B cell (primary cell): ENCODE measurements around the gene PTN. TPM values are rescaled to one million over a fixed set of nuclear protein-coding genes. Genes with fewer than 3 reads are reported as not detected.

Source experiments
- ATAC-seq: fragments of 200-7000 bp; cut with Tn5 transposase; one replicate; pipeline ENCODE4 v1.10.0; 2021; ENCODE audit warnings: low read depth, mild to moderate bottlenecking, moderate number of reproducible peaks, moderate library complexity
- CTCF ChIA-PET: fragments of 350-600 bp; sonication (Branson Sonifier 250); formaldehyde crosslinking; loops from one replicate; lab custom pipeline; 2021; ENCODE audit warnings: antibody characterized with exemption, inconsistent platforms; lab: Charles Lee
- POLR2A ChIA-PET: fragments of 350-600 bp; sonication (Branson Sonifier 250); formaldehyde crosslinking; loops from one replicate; lab custom pipeline; 2021; ENCODE audit warnings: antibody characterized with exemption; lab: Charles Lee
- DNase-seq: peaks from one replicate; pipeline ENCODE4 v3.0.0; 2013
- H2AFZ ChIP-seq: 2 replicates; pipeline ENCODE4 v1.6.1; 2012; ENCODE audit warnings: mild to moderate bottlenecking, low read depth, low read length; ENCODE audit not compliant: insufficient read depth, poor library complexity, severe bottlenecking
- H3K27ac ChIP-seq, 2 donors: 1 replicate in 1 of 2; 2 replicates in 1 of 2; pipeline ENCODE4 v1.5.1; 2012 to 2013; ENCODE audit warnings: low read length in 2 of 2, mild to moderate bottlenecking in 2 of 2, moderate library complexity in 1 of 2
- H3K27me3 ChIP-seq, 4 experiments: fragments of 200-600 bp in 1 of 4; sonication (generic) in 1 of 4; replicated peaks in 1 of 4; 1 replicate in 2 of 4; 2 replicates in 2 of 4; pipeline versions ENCODE4 v1.6.1 to v1.7.0; 2013 to 2016; ENCODE audit warnings: low read length in 3 of 4, mild to moderate bottlenecking in 2 of 4, mixed read lengths in 1 of 4, moderate library complexity in 1 of 4; ENCODE audit not compliant: insufficient read depth in 4 of 4, control insufficient read depth in 3 of 4; ENCODE audit errors: control extremely low read depth in 1 of 4
- H3K36me3 ChIP-seq, 2 experiments: replicated peaks in 1 of 2; 1 replicate in 1 of 2; 2 replicates in 1 of 2; pipeline versions ENCODE4 v1.6.1 to v1.7.1; 2013; ENCODE audit warnings: low read length in 1 of 2; ENCODE audit not compliant: insufficient read depth in 2 of 2, control insufficient read depth in 1 of 2; ENCODE audit errors: control extremely low read depth in 1 of 2, extremely low read depth in 1 of 2
- H3K4me1 ChIP-seq, 2 donors: fragments of 200-600 bp in 1 of 2; sonication (generic) in 1 of 2; 1 replicate in 1 of 2; 2 replicates in 1 of 2; pipeline versions ENCODE4 v1.5.1 to v1.6.1; 2013 to 2017; ENCODE audit warnings: low read length in 2 of 2; ENCODE audit not compliant: control insufficient read depth in 2 of 2, insufficient read depth in 2 of 2
- H3K4me2 ChIP-seq: replicated peaks from 2 replicates; pipeline ENCODE3; 2012; ENCODE audit warnings: mild to moderate bottlenecking, low read depth, low read length; ENCODE audit not compliant: poor library complexity, severe bottlenecking
- H3K4me3 ChIP-seq, 5 experiments: fragments of 200-600 bp in 1 of 5; sonication (generic) in 1 of 5; 1 replicate in 3 of 5; 2 replicates in 2 of 5; pipeline versions ENCODE4 v1.5.1 to v1.7.0; 2011 to 2016; ENCODE audit warnings: low read length in 4 of 5, mild to moderate bottlenecking in 4 of 5, low read depth in 2 of 5, control low read depth in 1 of 5, moderate library complexity in 1 of 5; ENCODE audit not compliant: insufficient read depth in 1 of 5; ENCODE audit errors: control extremely low read depth in 1 of 5, extremely low read depth in 1 of 5
- H3K79me2 ChIP-seq: fragments of 200-600 bp; sonication (generic); one replicate; pipeline ENCODE4 v1.6.0; 2016; ENCODE audit warnings: low read length; ENCODE audit not compliant: control insufficient read depth, insufficient read depth
- H3K9ac ChIP-seq: fragments of 200-600 bp; sonication (generic); 2 replicates; pipeline ENCODE4 v1.6.1; 2017; ENCODE audit warnings: mild to moderate bottlenecking, low read length, moderate library complexity
- H3K9me3 ChIP-seq, 3 donors: one replicate each; pipeline versions ENCODE4 v1.6.1 to v1.7.1; 2013; ENCODE audit warnings: low read length in 2 of 3; ENCODE audit not compliant: control insufficient read depth in 2 of 3, insufficient read depth in 1 of 3; ENCODE audit errors: control extremely low read depth in 1 of 3
- H4K20me1 ChIP-seq: 2 replicates; pipeline ENCODE4 v1.6.0; 2012; ENCODE audit warnings: mild to moderate bottlenecking, low read length; ENCODE audit not compliant: insufficient read depth, control insufficient read depth, poor library complexity, severe bottlenecking
- H3K27ac Mint-ChIP-seq: one replicate; pipeline ENCODE4 v1.8.0; 2021; ENCODE audit warnings: mixed read lengths
- H3K27me3 Mint-ChIP-seq: one replicate; pipeline ENCODE4 v1.8.0; 2021; ENCODE audit warnings: mixed read lengths
- H3K4me1 Mint-ChIP-seq: one replicate; pipeline ENCODE4 v1.8.0; 2021; ENCODE audit warnings: mixed read lengths
- H3K4me3 Mint-ChIP-seq: one replicate; pipeline ENCODE4 v1.8.0; 2021; ENCODE audit warnings: mixed read lengths
- H3K9me3 Mint-ChIP-seq: one replicate; pipeline ENCODE4 v1.8.0; 2022; ENCODE audit warnings: mixed read lengths; ENCODE audit not compliant: insufficient read depth
- CTCF ChIP-seq: fragments of 200-600 bp; IDR thresholded peaks from one replicate; pipeline ENCODE4 v1.8.0; 2022; ENCODE audit warnings: antibody characterized with exemption, mild to moderate bottlenecking
- EZH2 ChIP-seq: IDR thresholded peaks from 2 replicates; pipeline ENCODE4 v1.6.1; 2012; ENCODE audit warnings: borderline replicate concordance, low read depth, mild to moderate bottlenecking, moderate library complexity, low read length; ENCODE audit not compliant: insufficient read depth, poor library complexity, severe bottlenecking
- WGBS: methylation state at CpG from one replicate; pipeline ENCODE4 v1.1.5; 2013; ENCODE audit warnings: missing lambda C conversion rate; ENCODE audit not compliant: insufficient coverage; 5-methylcytosine and 5-hydroxymethylcytosine counted together
- intact Hi-C: fragments of 100-400 bp; cut with micrococcal nuclease; formaldehyde crosslinking; loops from one replicate; pipeline ENCODE4 v1.10.0; 2022
- polyA plus RNA-seq: library from polyadenylated mRNA; depleted of rRNA; stranded (reverse); fragments of >200 nt; gene quantifications from 2 replicates; pipeline ENCODE4 v1.2.3, GENCODE V29; 2012
- total RNA-seq, 2 donors: library from RNA; stranded (reverse); fragments of 120-200 nt in 1 of 2; gene quantifications; 1 replicate in 1 of 2; 2 replicates in 1 of 2; pipeline versions ENCODE4 v1.2.3 to v1.2.4, GENCODE V29; 2013 to 2022

Gene PTN
- total and polyA plus RNA-seq, 2 donors (not counting 1 experiment from before 2014, with no cell fraction given): not detected

DNA sequence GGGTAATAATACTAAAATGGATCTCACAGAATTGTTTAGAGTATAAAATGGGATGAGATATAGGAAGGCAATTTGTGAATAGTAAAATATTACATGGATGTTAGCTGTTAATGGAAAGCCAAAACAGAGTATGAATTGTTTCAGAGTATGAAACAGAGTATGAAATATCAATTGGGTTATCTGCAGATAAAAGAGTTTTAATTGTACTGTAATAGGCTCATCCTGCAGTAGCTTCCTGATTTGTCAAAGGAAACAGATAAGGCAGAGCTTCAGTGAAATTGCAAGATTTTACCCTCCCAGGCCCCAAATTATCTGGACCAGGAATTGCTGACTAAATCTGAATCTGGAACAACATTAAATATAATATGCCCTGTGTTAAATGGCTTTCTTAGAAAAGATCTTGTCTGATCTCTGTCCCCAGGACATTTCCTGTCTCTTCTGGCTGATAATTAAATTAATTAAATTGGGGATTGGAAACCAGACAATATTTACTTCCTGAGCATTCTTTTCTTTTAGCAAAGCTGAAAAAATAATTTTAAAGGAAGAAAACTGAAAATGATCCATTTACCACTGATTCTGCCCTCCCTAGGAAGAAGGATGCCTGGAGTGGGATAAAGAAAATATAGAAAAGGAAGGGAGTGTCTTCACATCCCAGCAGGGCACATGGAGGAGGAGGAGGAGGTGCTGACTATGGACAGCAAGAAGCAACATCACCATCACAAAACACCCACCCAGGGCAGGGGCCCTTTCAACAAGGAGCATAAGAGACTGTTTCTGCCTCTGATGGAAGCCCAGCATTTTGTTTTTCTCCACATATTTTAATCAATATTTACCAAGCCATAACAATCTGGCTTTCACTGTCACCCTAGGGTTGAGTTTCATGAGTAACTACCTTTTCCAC is 18.5 kb downstream of the PTN start:
- peaks cover 1% of the 10 kb centered on the region for H3K9me3 Mint-ChIP-seq
- H3K36me3 ChIP-seq: no peaks in the 10 kb centered on the region
- no peak overlapping the region for H3K27ac Mint-ChIP-seq
- no peaks in the 10 kb centered on the region for H3K4me1 ChIP-seq
- no peak overlapping the region for H3K9ac ChIP-seq
- CTCF ChIA-PET: no interaction called here
- no peak overlapping the region for H3K4me3 ChIP-seq
- H3K4me1 Mint-ChIP-seq: no peaks in the 10 kb centered on the region
- H3K27me3 Mint-ChIP-seq: no peaks in the 10 kb centered on the region
- no peak overlapping the region for H3K4me2 ChIP-seq
- no peaks in the 10 kb centered on the region for H3K9me3 ChIP-seq
- no peak overlapping the region for H2AFZ ChIP-seq
- no peak overlapping the region for H3K27ac ChIP-seq
- intact Hi-C loops: no loop called here
- H4K20me1 ChIP-seq: no peaks in the 10 kb centered on the region
- POLR2A ChIA-PET: no interaction called here
- no peak overlapping the region for H3K4me3 Mint-ChIP-seq
- DNase-seq (no peak), ATAC-seq (no peak)
- TF ChIP-seq EZH2 (no peak), CTCF (no peak)
- no peaks in the 10 kb centered on the region for H3K79me2 ChIP-seq
- no peaks in the 10 kb centered on the region for H3K27me3 ChIP-seq

DNA sequence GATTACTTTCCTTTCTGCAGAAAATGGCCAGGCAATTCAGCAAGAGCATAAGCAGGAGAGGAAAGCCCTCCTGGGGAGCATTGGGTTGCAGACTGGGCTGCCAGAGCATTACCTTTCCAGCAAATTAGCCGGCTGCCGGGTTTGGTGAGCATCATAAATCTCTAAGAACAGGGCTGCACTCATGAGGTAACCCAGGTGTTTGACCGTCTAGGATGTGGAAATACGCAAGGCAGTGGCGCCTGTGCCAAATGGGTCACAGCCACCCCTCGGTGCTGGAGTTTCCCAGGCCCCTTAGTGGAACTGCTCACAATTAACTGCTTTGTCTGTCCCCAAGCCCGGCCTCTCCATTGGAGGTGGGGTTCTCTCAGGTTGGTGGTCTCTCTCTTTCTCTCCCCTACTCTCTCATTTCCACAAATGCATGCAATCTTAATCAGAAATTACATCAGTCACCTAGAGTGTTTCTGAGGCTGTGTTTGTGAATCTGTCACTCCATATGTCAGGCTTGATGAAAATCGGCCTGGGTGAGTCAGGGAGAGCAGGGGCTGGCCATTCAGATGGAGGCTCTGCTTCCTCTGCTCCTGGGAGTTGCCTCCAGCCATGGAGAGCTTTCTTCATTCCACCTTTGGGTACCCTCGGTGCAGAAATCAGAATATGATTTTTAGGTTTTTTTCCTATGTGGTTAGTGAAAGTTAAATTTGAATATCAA is 26.7 kb downstream of the PTN start:
- H3K9me3 Mint-ChIP-seq: peaks cover 4% of the 10 kb centered on the region
- no peaks in the 10 kb centered on the region for H3K27me3 Mint-ChIP-seq
- no peak overlapping the region for H3K4me2 ChIP-seq
- ATAC-seq (no peak), DNase-seq (no peak)
- WGBS: 86% methylated on average over 6 of the region's 9 CpGs
- no peaks in the 10 kb centered on the region for H3K27me3 ChIP-seq
- ChIA-PET CTCF (no interaction called here), POLR2A (no interaction called here)
- no peaks in the 10 kb centered on the region for H3K4me1 Mint-ChIP-seq
- no peak overlapping the region for H3K27ac Mint-ChIP-seq
- no peaks in the 10 kb centered on the region for H3K36me3 ChIP-seq
- H4K20me1 ChIP-seq: no peaks in the 10 kb centered on the region
- H3K4me3 Mint-ChIP-seq: no peak overlapping the region
- no peak overlapping the region for H3K4me3 ChIP-seq
- intact Hi-C loops: no loop called here
- no peaks in the 10 kb centered on the region for H3K79me2 ChIP-seq
- H3K27ac ChIP-seq: no peak overlapping the region
- H3K9ac ChIP-seq: no peak overlapping the region
- H3K4me1 ChIP-seq: no peaks in the 10 kb centered on the region
- no peak overlapping the region for H2AFZ ChIP-seq
- H3K9me3 ChIP-seq: peaks cover 0 to 10% (median 0%) of the 10 kb centered on the region in 3 donors
- no peak for TF ChIP-seq CTCF
- TF ChIP-seq EZH2: no peak
